ENCODE results near the gene CLEC1A. TPM values are rescaled to one million over a fixed set of nuclear protein-coding genes. Genes with fewer than 3 reads are reported as not detected.
A peak's percentile ranks its signal among the peaks of the same experiment; 100 is the strongest.

Gene CLEC1A, protein sequence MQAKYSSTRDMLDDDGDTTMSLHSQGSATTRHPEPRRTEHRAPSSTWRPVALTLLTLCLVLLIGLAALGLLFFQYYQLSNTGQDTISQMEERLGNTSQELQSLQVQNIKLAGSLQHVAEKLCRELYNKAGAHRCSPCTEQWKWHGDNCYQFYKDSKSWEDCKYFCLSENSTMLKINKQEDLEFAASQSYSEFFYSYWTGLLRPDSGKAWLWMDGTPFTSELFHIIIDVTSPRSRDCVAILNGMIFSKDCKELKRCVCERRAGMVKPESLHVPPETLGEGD
- total RNA-seq, result not detected in 2 replicates

DNA sequence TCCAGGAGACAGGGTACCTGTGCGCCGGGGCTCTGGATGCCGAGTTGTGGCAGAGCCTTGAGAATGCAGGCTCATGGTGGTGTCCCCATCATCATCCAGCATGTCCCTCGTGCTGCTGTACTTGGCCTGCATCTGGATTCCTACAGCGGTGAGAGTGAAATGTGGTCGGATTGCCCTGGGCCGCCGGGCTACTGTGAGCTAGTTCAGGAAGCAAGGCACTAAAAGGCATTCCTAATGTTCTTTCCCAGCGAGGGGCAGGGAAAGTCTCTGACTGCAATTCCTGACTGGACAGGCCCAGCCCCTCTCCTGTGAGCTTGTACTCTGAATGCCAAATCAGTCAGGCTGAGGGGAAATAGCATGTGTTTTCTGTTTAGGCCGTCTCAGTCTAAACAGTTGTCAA, at the start of gene CLEC1A:
CLEC1A (minus strand) TSS at position 195 of the 400 bp plus-strand sequence; CDS start at position 132, 63 bp downstream.
- intact Hi-C loops (cut with micrococcal nuclease), result no loop called here
- H3K9me3 Mint-ChIP-seq, result no peaks in the 10 kb centered on the region

DNA sequence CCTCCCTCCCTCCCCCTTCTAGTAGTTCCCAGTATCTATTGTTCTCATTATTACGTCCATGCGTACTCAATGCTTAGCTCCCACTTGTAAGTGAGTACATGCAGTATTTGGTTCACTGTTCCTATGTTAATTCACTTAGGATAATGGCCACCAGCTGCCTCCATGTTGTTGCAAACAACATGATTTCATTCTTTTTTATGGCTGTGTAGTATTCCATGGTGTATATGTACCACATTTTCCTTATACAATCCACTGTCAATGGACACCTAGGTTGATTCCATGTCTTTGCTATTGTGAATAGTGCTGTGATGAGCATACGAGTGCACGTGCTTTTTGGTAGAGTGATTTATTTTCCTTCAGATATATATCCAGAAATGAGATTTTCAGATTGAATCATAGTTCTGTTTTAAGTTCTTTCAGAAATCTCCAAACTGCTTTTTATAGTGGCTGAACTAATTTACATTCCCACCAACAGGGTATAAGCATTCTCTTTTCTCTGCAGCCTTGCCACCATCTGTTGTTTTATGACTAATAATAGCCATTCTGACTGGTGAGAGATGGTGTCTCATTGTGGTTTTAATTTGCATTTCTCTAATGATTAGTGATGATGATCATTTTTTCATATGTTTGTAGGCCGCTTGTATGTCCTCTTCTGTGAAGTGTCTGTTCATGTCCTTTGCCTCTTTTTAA, 49.1 kb upstream of the CLEC1A start:
- no peaks in the 10 kb centered on the region for H3K9me3 Mint-ChIP-seq
- H3K27ac Mint-ChIP-seq, result no peak overlapping the region
- H3K4me3 Mint-ChIP-seq, result no peak overlapping the region
- peaks cover 33% of the 10 kb centered on the region for H3K27me3 Mint-ChIP-seq (ENCODE audit: insufficient read depth)
- H3K36me3 Mint-ChIP-seq (ENCODE audit: low read depth), result no peaks in the 10 kb centered on the region
- intact Hi-C loops (cut with micrococcal nuclease), result no loop called here
- peaks cover under 1% of the 10 kb centered on the region for H3K4me1 Mint-ChIP-seq (ENCODE audit: low read depth)
- no peak for DNase-seq (ENCODE audit: low spot score)

More for the DNA sequence above, at the start of gene CLEC1A:
- H3K4me1 Mint-ChIP-seq (ENCODE audit: low read depth), result no peaks in the 10 kb centered on the region
- H3K36me3 Mint-ChIP-seq (ENCODE audit: low read depth), result no peaks in the 10 kb centered on the region
- peaks cover 7% of the 10 kb centered on the region for H3K27me3 Mint-ChIP-seq (ENCODE audit: insufficient read depth)
- H3K4me3 Mint-ChIP-seq, result no peak within 1 kb of the TSS
- no peak for DNase-seq (ENCODE audit: low spot score)
- no peak within 1 kb of the TSS for H3K27ac Mint-ChIP-seq

DNA sequence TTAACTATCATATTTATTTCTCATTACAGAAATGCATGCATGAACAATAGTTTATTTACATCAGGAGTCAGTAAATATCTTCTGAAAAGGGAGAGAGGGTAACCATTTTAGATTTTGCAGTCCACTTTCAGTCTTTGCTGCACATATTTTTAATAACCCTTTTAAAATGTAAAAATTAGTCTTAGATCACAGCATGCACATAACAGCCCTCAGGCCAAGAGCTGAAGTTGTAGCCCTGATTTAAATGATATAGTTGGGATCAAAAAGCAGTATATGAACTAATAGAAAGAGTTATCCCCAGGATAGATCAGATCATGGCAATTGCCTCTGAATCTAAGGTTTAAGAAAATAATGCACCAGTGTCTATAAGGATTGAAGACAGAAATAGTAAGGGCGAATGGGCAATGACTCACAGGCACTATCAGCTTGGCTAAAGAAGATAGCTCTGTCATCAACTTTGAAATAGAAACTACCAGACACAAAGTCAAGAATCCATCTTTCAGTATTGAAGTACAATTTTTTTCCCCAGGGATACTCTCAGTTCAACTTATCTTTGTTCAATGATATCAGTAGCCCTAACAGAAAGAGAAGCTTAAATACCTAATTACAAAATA, 44.3 kb upstream of the CLEC1A start:
- DNase-seq (ENCODE audit: low spot score), result no peak
- intact Hi-C loops (cut with micrococcal nuclease), result loop anchor here (5.0 kb wide), 1 partner anchor 276 kb away; the partner anchor contains the start of gene CLEC2B
- Mint-ChIP-seq H3K4me1 (ENCODE audit: low read depth) (no peaks in the 10 kb centered on the region), H3K36me3 (ENCODE audit: low read depth) (no peaks in the 10 kb centered on the region), H3K4me3 (no peak overlapping the region), H3K9me3 (no peaks in the 10 kb centered on the region), H3K27me3 (ENCODE audit: insufficient read depth) (peaks cover 44% of the 10 kb centered on the region), H3K27ac (no peak overlapping the region)

DNA sequence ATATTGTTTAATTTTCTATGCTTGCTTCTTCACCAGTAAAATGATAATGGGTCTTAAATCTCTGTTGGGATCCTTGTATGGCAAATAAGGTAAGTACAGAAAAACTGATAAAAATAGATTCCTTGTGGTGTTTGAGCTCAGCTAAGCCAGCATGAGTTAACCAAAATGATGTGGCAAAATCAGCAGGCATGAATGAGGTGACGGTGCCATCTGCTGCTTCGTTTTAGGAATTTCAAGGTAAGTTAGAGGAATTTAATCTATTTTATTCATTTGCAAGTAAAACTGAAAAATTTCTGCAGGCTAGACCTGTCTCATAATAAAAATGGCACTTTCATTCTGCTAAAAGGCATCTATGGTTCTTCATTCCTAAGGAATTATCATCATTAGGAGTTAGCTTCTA, 41.2 kb upstream of the CLEC1A start:
- H3K4me1 Mint-ChIP-seq (ENCODE audit: low read depth), result no peaks in the 10 kb centered on the region
- H3K27ac Mint-ChIP-seq, result no peak overlapping the region
- peaks cover 46% of the 10 kb centered on the region for H3K27me3 Mint-ChIP-seq (ENCODE audit: insufficient read depth)
- H3K9me3 Mint-ChIP-seq, result no peaks in the 10 kb centered on the region
- DNase-seq (ENCODE audit: low spot score), result peak; percentile 25
- no peaks in the 10 kb centered on the region for H3K36me3 Mint-ChIP-seq (ENCODE audit: low read depth)
- no peak overlapping the region for H3K4me3 Mint-ChIP-seq
- intact Hi-C loops (cut with micrococcal nuclease), result loop anchor here (1.0 to 5.0 kb wide), 6 partner anchors 106 to 390 kb away; partner anchors contain the start of genes CLEC12B and CLEC2B

DNA sequence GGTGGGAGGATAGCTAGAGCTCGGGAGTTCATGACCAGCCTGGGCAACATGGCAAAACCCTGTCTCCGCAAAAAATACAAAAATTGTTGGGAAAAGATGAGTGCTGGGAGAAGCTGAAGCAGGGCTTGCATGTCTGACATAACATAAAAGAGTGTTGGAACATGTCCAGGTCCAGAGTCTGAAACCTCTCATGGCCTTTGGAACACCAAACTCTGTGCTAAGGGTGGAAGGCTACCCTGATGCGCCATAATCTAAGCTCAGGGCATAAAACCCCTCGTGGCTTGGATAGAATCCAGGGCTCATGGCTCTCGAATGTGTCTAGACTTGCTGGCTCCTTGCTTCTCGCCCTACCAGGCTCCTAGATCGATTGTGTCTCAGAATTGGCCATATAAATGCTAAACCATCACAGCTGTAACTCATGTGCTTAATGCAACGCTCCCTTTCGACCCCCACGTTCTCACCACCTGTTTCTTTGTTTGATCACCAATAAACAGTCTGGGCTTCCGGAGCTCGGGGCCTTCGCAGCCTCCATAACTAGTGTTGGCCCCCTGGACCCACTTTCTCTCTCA, 37.9 kb upstream of the CLEC1A start:
- no peak for DNase-seq (ENCODE audit: low spot score)
- intact Hi-C loops (cut with micrococcal nuclease), result no loop called here
- no peak overlapping the region for H3K27ac Mint-ChIP-seq

DNA sequence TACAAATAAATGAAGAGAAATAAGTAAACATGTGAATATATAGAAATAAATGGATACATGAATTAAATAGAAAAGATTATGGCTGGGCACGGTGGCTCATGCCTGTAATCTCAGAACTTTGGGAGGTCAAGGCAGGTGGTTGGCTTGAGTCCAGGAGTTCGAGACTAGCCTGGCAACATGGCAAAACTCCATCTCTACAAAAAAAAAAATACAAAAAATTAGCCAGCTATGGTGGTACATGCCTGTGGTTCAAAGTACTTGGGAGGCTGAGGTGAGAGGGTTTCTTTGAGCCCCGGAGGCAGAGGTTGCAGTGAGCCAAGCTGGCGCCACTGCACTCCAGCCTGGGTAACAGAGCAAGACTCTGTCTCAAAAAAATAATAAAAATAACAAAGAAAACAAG, 36.3 kb upstream of the CLEC1A start:
- Mint-ChIP-seq H3K36me3 (ENCODE audit: low read depth) (no peaks in the 10 kb centered on the region), H3K27me3 (ENCODE audit: insufficient read depth) (peaks cover 27% of the 10 kb centered on the region), H3K27ac (no peak overlapping the region), H3K4me1 (ENCODE audit: low read depth) (peaks cover 4% of the 10 kb centered on the region), H3K9me3 (no peaks in the 10 kb centered on the region), H3K4me3 (no peak overlapping the region)
- intact Hi-C loops (cut with micrococcal nuclease), result no loop called here
- DNase-seq (ENCODE audit: low spot score), result no peak

More for the DNA sequence above, 37.9 kb upstream of the CLEC1A start:
- H3K4me3 Mint-ChIP-seq, result no peak overlapping the region
- no peaks in the 10 kb centered on the region for H3K4me1 Mint-ChIP-seq (ENCODE audit: low read depth)
- peaks cover 31% of the 10 kb centered on the region for H3K27me3 Mint-ChIP-seq (ENCODE audit: insufficient read depth)
- H3K9me3 Mint-ChIP-seq, result no peaks in the 10 kb centered on the region
- no peaks in the 10 kb centered on the region for H3K36me3 Mint-ChIP-seq (ENCODE audit: low read depth)

DNA sequence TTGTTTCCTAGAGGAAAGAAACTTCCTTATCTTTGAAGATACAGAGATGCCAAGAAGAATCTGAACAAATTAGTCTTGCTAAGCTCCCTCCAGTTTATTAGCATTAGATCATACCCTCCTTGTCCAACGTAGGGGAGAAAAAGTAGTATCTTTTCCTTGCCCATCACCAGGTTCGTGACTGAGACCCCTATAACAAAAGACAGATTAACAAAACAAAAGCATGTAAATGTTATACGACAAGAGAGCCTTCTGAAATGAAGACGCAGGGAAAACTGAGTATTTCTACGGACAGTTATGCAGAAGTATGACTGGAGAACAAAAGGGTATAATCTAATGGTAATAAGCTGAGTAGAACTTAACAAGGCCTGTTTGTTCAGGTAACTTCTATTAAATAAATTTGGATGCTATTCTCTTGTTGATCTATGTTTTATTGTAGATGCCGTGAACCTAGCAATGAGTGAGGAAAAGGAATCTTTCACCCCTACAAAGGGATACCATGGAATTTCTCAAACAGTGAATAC, 34.1 kb upstream of the CLEC1A start:
- Mint-ChIP-seq H3K4me1 (ENCODE audit: low read depth) (peaks cover 16% of the 10 kb centered on the region), H3K27ac (no peak overlapping the region), H3K9me3 (no peaks in the 10 kb centered on the region), H3K4me3 (no peak overlapping the region), H3K27me3 (ENCODE audit: insufficient read depth) (peaks cover 29% of the 10 kb centered on the region), H3K36me3 (ENCODE audit: low read depth) (no peaks in the 10 kb centered on the region)
- intact Hi-C loops (cut with micrococcal nuclease), result loop anchor here (5.0 kb wide), 1 partner anchor 336 kb away; no protein-coding TSS in a partner anchor
- no peak for DNase-seq (ENCODE audit: low spot score)

DNA sequence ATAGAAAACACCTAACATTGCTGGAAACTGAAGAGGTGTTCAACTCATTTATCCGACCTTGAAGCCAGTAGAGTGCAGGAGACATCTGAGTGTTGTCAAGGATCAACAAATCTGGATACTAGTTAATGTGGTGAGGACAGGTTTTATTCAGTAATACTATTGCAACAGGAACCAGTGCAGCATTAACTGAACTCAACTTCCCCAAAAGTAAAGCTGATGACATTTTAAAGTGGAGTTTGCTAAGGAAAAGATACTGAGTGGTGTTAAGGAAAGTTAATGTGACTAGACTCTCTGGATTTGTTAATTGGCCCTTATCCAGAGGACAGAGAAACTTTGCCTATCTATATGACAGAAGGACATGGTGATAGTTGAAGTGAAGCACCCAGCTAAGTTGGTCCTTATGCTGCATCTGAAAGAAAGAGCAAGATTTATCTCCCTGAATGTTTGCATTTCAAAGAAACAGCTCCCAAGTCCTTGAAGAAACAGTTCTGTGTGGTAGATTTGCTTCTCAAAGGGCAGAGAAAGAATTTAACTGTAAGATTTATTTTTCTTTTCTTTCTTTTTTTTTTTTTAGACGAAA, 32.4 kb upstream of the CLEC1A start:
- peaks cover 39% of the 10 kb centered on the region for H3K27me3 Mint-ChIP-seq (ENCODE audit: insufficient read depth)
- H3K4me1 Mint-ChIP-seq (ENCODE audit: low read depth), result peaks cover 16% of the 10 kb centered on the region
- H3K9me3 Mint-ChIP-seq, result no peaks in the 10 kb centered on the region
- no peaks in the 10 kb centered on the region for H3K36me3 Mint-ChIP-seq (ENCODE audit: low read depth)
- no peak overlapping the region for H3K4me3 Mint-ChIP-seq
- H3K27ac Mint-ChIP-seq, result no peak overlapping the region
- DNase-seq (ENCODE audit: low spot score), result no peak
- intact Hi-C loops (cut with micrococcal nuclease), result loop anchor here (5.0 kb wide), 1 partner anchor 334 kb away; no protein-coding TSS in a partner anchor

DNA sequence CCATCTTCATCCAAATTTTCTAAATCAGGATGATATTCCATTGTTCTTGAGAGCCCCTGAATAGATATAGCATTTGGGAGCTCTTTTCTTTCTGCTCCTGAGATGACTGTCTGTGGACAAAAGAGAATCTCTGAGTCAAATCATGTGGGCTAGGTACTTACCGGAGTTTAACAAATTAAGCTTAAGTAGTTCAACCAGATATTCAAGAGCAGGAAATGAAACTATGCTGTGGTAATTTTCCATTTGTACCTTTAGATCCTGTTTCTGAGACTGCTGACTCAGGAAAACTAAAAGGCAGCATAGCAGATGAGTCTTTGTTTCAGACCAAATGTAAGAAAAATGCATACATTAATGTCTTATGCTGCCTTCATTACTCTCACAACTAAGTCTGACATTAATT, 31.3 kb upstream of the CLEC1A start, which contains the start of gene CLEC7A:
CLEC7A (minus strand) TSS at position 158 of the 400 bp plus-strand sequence; CDS start at position 41, 117 bp downstream.
- H3K36me3 Mint-ChIP-seq (ENCODE audit: low read depth), result no peaks in the 10 kb centered on the region
- intact Hi-C loops (cut with micrococcal nuclease), result loop anchor here (1.0 to 5.0 kb wide), 2 partner anchors 174 to 333 kb away; no protein-coding TSS in a partner anchor
- H3K9me3 Mint-ChIP-seq, result no peaks in the 10 kb centered on the region
- no peak within 1 kb of the TSS for H3K27ac Mint-ChIP-seq
- H3K27me3 Mint-ChIP-seq (ENCODE audit: insufficient read depth), result peaks cover 37% of the 10 kb centered on the region
- H3K4me1 Mint-ChIP-seq (ENCODE audit: low read depth), result peaks cover 16% of the 10 kb centered on the region
- no peak for DNase-seq (ENCODE audit: low spot score)
- no peak within 1 kb of the TSS for H3K4me3 Mint-ChIP-seq

DNA sequence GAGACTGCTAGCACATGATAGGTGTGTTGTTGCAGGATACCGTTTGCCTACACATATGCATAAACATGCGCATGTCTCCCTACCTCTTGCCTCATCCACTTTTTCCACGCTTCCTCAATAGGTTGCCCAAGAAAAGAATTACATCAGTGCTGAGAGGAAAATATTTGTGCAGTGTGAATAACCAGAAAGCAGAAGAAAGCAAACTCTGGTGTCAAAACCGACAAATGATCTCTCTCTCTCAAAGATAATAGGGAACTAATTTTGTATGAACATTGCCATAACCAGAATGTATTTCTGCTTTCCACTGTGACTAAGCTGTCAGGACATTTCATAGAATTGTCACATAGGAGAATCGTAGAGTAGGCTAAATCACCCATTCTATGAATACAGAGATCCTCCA, 29.9 kb upstream of the CLEC1A start:
- Mint-ChIP-seq H3K4me3 (no peak overlapping the region), H3K27ac (no peak overlapping the region), H3K36me3 (ENCODE audit: low read depth) (no peaks in the 10 kb centered on the region), H3K9me3 (no peaks in the 10 kb centered on the region), H3K27me3 (ENCODE audit: insufficient read depth) (peaks cover 37% of the 10 kb centered on the region), H3K4me1 (ENCODE audit: low read depth) (peaks cover 16% of the 10 kb centered on the region)
- no peak for DNase-seq (ENCODE audit: low spot score)
- intact Hi-C loops (cut with micrococcal nuclease), result no loop called here

DNA sequence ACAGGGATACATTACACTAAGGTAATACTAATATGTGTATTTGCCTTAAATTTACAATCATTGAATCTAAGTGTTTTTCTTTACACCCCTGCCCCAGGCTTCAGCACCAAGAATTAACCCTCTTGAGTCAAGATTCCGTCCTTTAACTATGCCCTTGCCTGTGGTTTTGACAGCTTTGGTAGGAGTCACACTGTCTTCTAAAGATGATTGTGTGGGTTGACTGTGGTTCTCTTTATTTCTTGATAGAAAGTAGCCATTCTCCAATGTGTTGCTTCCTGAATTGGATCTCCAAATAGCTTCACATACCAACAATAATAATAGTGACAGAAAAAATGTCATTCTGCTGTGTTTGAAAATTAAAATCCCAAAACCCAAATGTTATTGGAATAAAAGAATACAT, 27.6 kb upstream of the CLEC1A start:
- no peaks in the 10 kb centered on the region for H3K9me3 Mint-ChIP-seq
- intact Hi-C loops (cut with micrococcal nuclease), result no loop called here
- H3K36me3 Mint-ChIP-seq (ENCODE audit: low read depth), result no peaks in the 10 kb centered on the region
- DNase-seq (ENCODE audit: low spot score), result no peak
- no peak overlapping the region for H3K4me3 Mint-ChIP-seq
- H3K4me1 Mint-ChIP-seq (ENCODE audit: low read depth), result peaks cover 16% of the 10 kb centered on the region
- peaks cover 33% of the 10 kb centered on the region for H3K27me3 Mint-ChIP-seq (ENCODE audit: insufficient read depth)
- H3K27ac Mint-ChIP-seq, result no peak overlapping the region

DNA sequence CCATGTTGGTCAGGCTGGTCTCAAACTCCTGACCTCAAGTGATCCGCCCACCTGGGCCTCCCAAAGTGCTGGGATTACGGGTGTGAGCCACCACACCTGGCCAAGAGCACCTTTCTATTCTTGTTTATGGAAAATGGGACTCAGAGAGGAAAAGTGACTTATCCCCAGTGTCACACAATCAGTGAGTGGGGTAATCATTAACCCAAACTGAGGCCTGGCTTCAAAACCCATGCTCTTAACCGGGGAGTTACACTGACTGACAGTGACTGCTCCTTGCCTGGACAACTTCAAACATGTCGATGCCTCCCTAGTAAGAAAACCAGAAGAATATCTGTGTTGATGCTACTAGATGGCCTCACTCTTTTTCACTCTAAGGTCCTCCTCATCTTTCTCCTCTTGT, 23.9 kb upstream of the CLEC1A start:
- Mint-ChIP-seq H3K27ac (no peak overlapping the region), H3K4me3 (no peak overlapping the region), H3K9me3 (no peaks in the 10 kb centered on the region), H3K36me3 (ENCODE audit: low read depth) (no peaks in the 10 kb centered on the region), H3K4me1 (ENCODE audit: low read depth) (no peaks in the 10 kb centered on the region), H3K27me3 (ENCODE audit: insufficient read depth) (peaks cover 28% of the 10 kb centered on the region)
- no peak for DNase-seq (ENCODE audit: low spot score)
- intact Hi-C loops (cut with micrococcal nuclease), result no loop called here

All from activated T-helper 1 cell treated with anti-CD3 and anti-CD28 coated beads, Interleukin-12 subunit alpha, Interleukin-12 subunit beta, Interleukin-2, Interleukin-4 antibody, amounts not matched to agents 30 ng/mL and 10 ng/mL and 1 ng/mL, durations not matched to agents 14 hours and 24 hours and 36 hours (primary cell).